ENCODE data around the gene FHIT.

FHIT gene

DNA sequence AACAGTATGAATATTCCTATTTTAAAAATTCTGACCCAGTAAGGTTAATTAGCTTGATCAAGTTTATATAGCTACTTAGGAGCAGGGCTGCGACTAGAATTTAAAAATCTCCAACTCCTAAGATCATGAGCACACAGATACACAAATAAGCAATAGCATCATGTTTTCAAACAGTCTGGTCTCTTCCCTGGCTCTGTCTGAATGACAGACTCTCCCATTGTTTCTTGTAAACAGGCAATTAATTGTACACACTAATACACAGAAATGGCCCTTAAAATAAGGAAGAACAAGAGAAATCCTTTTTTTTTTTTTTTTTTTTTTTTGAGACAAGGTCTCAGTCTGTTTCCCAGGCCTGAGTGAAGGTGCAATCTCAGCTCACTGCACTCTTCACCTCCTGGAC lies 1137.1 kb downstream of the FHIT start:
- Histone ChIP-seq H3K4me3 (ENCODE audit: low read depth in 1 of 5, low read length in 5 of 5) (no peak overlapping the region), H3K9ac (ENCODE audit: low read length in 5 of 5) (no peak overlapping the region), H3K4me1 (ENCODE audit: control insufficient read depth in 5 of 5, insufficient read depth in 5 of 5, low read length in 5 of 5) (no peaks in the 10 kb centered on the region), H3K27me3 (ENCODE audit: control insufficient read depth in 5 of 5, insufficient read depth in 4 of 5, low read length in 5 of 5) (no peaks in the 10 kb centered on the region), H3K27ac (ENCODE audit: low read depth, low read length) (no peak overlapping the region), H3K36me3 (ENCODE audit: control insufficient read depth in 5 of 5, insufficient read depth in 5 of 5, low read length in 5 of 5) (no peaks in the 10 kb centered on the region), H3K9me3 (ENCODE audit: control insufficient read depth in 5 of 5, low read length in 5 of 5) (no peaks in the 10 kb centered on the region)

DNA sequence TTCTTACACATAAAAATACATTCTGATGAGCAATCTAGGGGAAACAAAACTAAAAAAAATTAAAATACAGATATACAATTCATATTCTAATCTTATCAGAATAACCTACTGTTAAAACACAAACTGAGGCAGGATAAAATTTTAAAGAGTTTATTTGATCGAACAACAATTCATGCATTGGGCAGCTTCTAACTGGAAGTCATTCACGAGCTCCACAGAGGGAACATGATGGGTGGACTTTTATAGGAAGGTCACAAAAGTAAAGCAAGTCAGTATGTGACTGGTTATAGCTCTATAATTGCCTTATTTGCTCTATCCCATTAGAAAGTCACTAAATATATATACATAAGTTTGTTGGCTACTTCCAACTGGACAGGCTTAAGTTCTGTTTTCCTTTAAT lies 1144.0 kb downstream of the FHIT start:
- Histone ChIP-seq H3K27ac (ENCODE audit: low read depth, low read length) (no peak overlapping the region), H3K4me3 (ENCODE audit: low read depth in 1 of 5, low read length in 5 of 5) (no peak overlapping the region), H3K9me3 (ENCODE audit: control insufficient read depth in 5 of 5, low read length in 5 of 5) (no peaks in the 10 kb centered on the region), H3K4me1 (ENCODE audit: control insufficient read depth in 5 of 5, insufficient read depth in 5 of 5, low read length in 5 of 5) (no peaks in the 10 kb centered on the region), H3K9ac (ENCODE audit: low read length in 5 of 5) (no peak overlapping the region), H3K36me3 (ENCODE audit: control insufficient read depth in 5 of 5, insufficient read depth in 5 of 5, low read length in 5 of 5) (no peaks in the 10 kb centered on the region), H3K27me3 (ENCODE audit: control insufficient read depth in 5 of 5, insufficient read depth in 4 of 5, low read length in 5 of 5) (no peaks in the 10 kb centered on the region)

DNA sequence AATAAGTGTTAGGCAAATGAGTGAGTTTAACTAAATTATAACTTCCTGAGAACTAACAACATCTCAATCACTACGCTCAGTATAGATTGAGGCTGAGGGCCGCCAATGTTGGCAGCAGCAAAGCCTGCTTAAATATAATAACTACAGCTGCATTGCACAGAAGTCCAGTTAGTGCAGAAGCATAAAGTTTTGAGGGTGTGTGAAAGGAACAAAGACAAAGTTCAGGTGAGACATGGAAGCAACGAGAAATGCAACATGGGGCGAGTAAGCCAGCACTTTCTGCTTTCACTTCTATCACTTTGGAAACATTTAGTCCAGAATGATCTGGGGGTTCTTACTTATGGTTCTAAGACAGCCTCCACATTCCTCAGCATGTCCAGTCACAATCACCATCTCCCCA lies 1149.1 kb downstream of the FHIT start:
- H3K4me3 ChIP-seq (ENCODE audit: low read depth in 1 of 5, low read length in 5 of 5): no peak overlapping the region
- no peak overlapping the region for H3K27ac ChIP-seq (ENCODE audit: low read depth, low read length)
- H3K9ac ChIP-seq (ENCODE audit: low read length in 5 of 5): no peak overlapping the region
- no peaks in the 10 kb centered on the region for H3K36me3 ChIP-seq (ENCODE audit: control insufficient read depth in 5 of 5, insufficient read depth in 5 of 5, low read length in 5 of 5)
- H3K9me3 ChIP-seq (ENCODE audit: control insufficient read depth in 5 of 5, low read length in 5 of 5): no peaks in the 10 kb centered on the region
- no peaks in the 10 kb centered on the region for H3K4me1 ChIP-seq (ENCODE audit: control insufficient read depth in 5 of 5, insufficient read depth in 5 of 5, low read length in 5 of 5)
- no peaks in the 10 kb centered on the region for H3K27me3 ChIP-seq (ENCODE audit: control insufficient read depth in 5 of 5, insufficient read depth in 4 of 5, low read length in 5 of 5)

DNA sequence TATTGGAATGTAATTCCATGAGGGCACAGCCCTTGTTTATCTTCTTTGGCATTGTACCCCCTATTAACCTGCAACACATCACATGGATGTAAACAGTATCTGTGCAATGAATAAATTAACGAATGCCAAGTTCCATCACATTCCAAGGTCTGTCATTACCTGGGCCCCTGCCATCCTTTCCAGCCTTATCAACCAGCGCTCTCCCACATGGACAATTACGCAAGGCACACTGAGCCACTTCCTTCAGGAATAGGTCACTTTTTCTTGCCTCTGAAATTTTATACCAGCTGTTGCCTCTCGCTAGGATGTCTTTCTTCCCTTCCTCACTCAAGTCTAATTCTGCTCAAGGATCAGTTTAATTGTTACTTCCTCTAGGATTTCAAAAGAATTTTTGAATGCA lies 1149.6 kb downstream of the FHIT start:
- Histone ChIP-seq H3K4me1 (ENCODE audit: control insufficient read depth in 5 of 5, insufficient read depth in 5 of 5, low read length in 5 of 5) (no peaks in the 10 kb centered on the region), H3K27ac (ENCODE audit: low read depth, low read length) (no peak overlapping the region), H3K27me3 (ENCODE audit: control insufficient read depth in 5 of 5, insufficient read depth in 4 of 5, low read length in 5 of 5) (no peaks in the 10 kb centered on the region), H3K9me3 (ENCODE audit: control insufficient read depth in 5 of 5, low read length in 5 of 5) (no peaks in the 10 kb centered on the region), H3K36me3 (ENCODE audit: control insufficient read depth in 5 of 5, insufficient read depth in 5 of 5, low read length in 5 of 5) (no peaks in the 10 kb centered on the region), H3K4me3 (ENCODE audit: low read depth in 1 of 5, low read length in 5 of 5) (no peak overlapping the region), H3K9ac (ENCODE audit: low read length in 5 of 5) (no peak overlapping the region)

DNA sequence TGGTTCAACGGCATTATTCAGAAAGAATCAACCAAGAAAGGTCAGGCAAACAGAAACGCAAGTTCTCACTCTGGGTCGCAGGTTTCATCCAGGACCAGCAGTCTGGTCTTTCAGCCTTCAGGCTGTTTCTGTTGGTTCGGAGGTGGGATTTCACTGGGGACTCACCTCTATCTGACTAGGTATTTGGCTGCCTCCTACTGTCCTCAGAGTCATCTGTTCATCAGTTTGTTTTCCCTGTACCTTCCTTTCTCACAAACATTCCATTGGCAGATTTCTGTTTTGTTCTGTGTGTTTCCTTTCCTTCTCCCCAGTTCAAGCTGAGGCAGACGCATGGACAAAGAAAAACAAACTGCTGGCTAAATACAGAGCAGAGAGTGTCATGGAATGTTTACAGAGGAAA lies 1154.8 kb downstream of the FHIT start:
- Histone ChIP-seq H3K27ac (ENCODE audit: low read depth, low read length) (no peak overlapping the region), H3K4me1 (ENCODE audit: control insufficient read depth in 5 of 5, insufficient read depth in 5 of 5, low read length in 5 of 5) (no peaks in the 10 kb centered on the region), H3K36me3 (ENCODE audit: control insufficient read depth in 5 of 5, insufficient read depth in 5 of 5, low read length in 5 of 5) (no peaks in the 10 kb centered on the region), H3K9ac (ENCODE audit: low read length in 5 of 5) (no peak overlapping the region), H3K4me3 (ENCODE audit: low read depth in 1 of 5, low read length in 5 of 5) (no peak overlapping the region), H3K9me3 (ENCODE audit: control insufficient read depth in 5 of 5, low read length in 5 of 5) (peaks cover 0 to 7% (median 5%) of the 10 kb centered on the region in 5 donors), H3K27me3 (ENCODE audit: control insufficient read depth in 5 of 5, insufficient read depth in 4 of 5, low read length in 5 of 5) (no peaks in the 10 kb centered on the region)

DNA sequence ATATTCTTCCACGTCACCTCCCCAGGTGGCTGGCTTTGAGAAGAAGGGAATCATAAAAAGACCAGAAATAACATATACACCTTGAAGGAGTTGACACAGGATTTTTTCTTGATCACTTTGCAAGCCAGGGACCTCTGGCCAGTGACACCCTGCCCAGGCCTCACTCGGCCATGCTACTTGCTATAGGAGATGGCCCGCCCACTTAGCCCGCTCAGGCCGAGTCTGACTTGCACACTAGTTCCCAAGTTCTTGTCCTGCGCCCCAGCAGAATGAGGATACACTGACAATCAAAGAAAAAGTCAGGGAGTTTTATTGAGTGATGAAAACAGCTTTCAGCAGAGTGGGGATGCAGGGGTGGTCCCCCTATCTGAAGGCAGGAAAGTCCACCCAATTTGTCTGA lies 1155.3 kb downstream of the FHIT start:
- Histone ChIP-seq H3K27ac (ENCODE audit: low read depth, low read length) (no peak overlapping the region), H3K27me3 (ENCODE audit: control insufficient read depth in 5 of 5, insufficient read depth in 4 of 5, low read length in 5 of 5) (no peaks in the 10 kb centered on the region), H3K9me3 (ENCODE audit: control insufficient read depth in 5 of 5, low read length in 5 of 5) (peaks cover 0 to 7% (median 5%) of the 10 kb centered on the region in 5 donors), H3K9ac (ENCODE audit: low read length in 5 of 5) (no peak overlapping the region), H3K4me1 (ENCODE audit: control insufficient read depth in 5 of 5, insufficient read depth in 5 of 5, low read length in 5 of 5) (no peaks in the 10 kb centered on the region), H3K4me3 (ENCODE audit: low read depth in 1 of 5, low read length in 5 of 5) (no peak overlapping the region), H3K36me3 (ENCODE audit: control insufficient read depth in 5 of 5, insufficient read depth in 5 of 5, low read length in 5 of 5) (no peaks in the 10 kb centered on the region)

DNA sequence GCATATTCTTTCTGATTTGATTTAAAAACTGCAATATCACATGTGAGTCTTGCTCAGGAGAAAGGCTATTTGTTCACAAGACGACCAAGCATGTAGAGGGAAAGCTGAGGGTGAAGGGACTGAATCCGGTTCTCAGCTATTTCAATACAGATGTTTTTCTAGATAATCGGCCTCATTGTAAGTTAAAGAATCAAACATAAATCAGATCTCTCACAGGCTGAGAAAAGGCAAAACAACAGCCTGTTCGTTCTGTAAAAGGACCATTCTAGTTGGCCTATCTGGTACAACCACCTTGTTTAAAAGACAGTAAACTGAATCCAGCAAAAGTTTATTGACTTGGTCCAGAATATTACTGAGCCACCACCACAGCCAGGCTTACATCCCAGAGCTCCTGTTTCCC lies 1155.7 kb downstream of the FHIT start:
- Histone ChIP-seq H3K9ac (ENCODE audit: low read length in 5 of 5) (no peak overlapping the region), H3K4me1 (ENCODE audit: control insufficient read depth in 5 of 5, insufficient read depth in 5 of 5, low read length in 5 of 5) (no peaks in the 10 kb centered on the region), H3K9me3 (ENCODE audit: control insufficient read depth in 5 of 5, low read length in 5 of 5) (peaks cover 0 to 7% (median 5%) of the 10 kb centered on the region in 5 donors), H3K36me3 (ENCODE audit: control insufficient read depth in 5 of 5, insufficient read depth in 5 of 5, low read length in 5 of 5) (no peaks in the 10 kb centered on the region), H3K4me3 (ENCODE audit: low read depth in 1 of 5, low read length in 5 of 5) (no peak overlapping the region), H3K27ac (ENCODE audit: low read depth, low read length) (no peak overlapping the region), H3K27me3 (ENCODE audit: control insufficient read depth in 5 of 5, insufficient read depth in 4 of 5, low read length in 5 of 5) (no peaks in the 10 kb centered on the region)

DNA sequence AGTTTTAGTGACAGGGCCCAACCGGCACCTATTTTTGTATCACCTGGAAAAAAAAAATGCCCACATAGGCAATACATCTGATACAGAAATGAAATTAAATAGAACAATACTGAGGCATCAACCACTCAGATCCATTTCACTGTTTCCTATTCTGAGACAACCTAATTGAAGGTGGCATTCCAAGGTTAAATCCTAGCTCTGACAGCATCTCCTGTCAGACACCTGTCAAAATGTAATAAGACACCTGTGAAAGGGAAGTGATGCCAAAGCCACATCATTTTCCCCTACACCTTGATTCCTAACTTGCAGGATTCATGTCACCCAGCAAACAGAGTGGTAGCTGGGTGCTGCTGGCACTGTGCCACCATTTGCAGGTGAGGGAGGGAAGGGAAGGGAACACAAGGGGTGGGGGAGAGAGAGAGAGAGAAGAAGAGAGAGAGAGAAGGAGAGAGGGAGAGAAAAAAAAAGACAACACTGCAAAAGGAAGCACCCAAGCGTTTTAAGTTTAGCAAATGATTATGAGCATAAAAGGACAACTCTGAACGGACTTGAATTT lies 1156.8 kb downstream of the FHIT start:
- Histone ChIP-seq H3K9me3 (ENCODE audit: control insufficient read depth in 5 of 5, low read length in 5 of 5) (peaks cover 0 to 7% (median 5%) of the 10 kb centered on the region in 5 donors), H3K4me3 (ENCODE audit: low read depth in 1 of 5, low read length in 5 of 5) (no peak overlapping the region), H3K36me3 (ENCODE audit: control insufficient read depth in 5 of 5, insufficient read depth in 5 of 5, low read length in 5 of 5) (no peaks in the 10 kb centered on the region), H3K4me1 (ENCODE audit: control insufficient read depth in 5 of 5, insufficient read depth in 5 of 5, low read length in 5 of 5) (no peaks in the 10 kb centered on the region), H3K27me3 (ENCODE audit: control insufficient read depth in 5 of 5, insufficient read depth in 4 of 5, low read length in 5 of 5) (no peaks in the 10 kb centered on the region), H3K9ac (ENCODE audit: low read length in 5 of 5) (no peak overlapping the region), H3K27ac (ENCODE audit: low read depth, low read length) (no peak overlapping the region)

DNA sequence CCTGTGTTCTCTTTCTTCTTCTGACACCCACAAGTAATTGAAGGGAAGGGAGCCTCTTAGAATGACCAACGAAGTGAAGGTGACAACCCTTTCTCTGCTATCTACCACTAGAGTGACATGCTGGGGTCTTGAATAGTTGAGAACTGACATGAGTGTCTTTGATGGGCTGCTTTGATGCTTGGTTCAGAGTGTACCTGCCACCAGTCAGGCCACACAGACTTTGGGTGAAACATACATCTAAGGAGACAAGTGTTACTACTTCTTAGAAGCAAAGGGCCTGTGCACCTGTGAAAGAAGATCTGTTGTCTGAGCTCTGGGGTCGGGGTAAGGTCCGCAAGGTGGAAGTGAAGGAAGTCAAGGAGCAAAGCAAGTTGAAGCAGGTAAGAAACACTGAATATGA lies 1160.7 kb downstream of the FHIT start:
- H3K9ac ChIP-seq (ENCODE audit: low read length in 5 of 5): no peak overlapping the region
- H3K4me1 ChIP-seq (ENCODE audit: control insufficient read depth in 5 of 5, insufficient read depth in 5 of 5, low read length in 5 of 5): no peaks in the 10 kb centered on the region
- H3K27me3 ChIP-seq (ENCODE audit: control insufficient read depth in 5 of 5, insufficient read depth in 4 of 5, low read length in 5 of 5): no peaks in the 10 kb centered on the region
- no peak overlapping the region for H3K27ac ChIP-seq (ENCODE audit: low read depth, low read length)
- H3K9me3 ChIP-seq (ENCODE audit: control insufficient read depth in 5 of 5, low read length in 5 of 5): peaks cover 0 to 7% (median 5%) of the 10 kb centered on the region in 5 donors
- H3K36me3 ChIP-seq (ENCODE audit: control insufficient read depth in 5 of 5, insufficient read depth in 5 of 5, low read length in 5 of 5): no peaks in the 10 kb centered on the region
- H3K4me3 ChIP-seq (ENCODE audit: low read depth in 1 of 5, low read length in 5 of 5): no peak overlapping the region

DNA sequence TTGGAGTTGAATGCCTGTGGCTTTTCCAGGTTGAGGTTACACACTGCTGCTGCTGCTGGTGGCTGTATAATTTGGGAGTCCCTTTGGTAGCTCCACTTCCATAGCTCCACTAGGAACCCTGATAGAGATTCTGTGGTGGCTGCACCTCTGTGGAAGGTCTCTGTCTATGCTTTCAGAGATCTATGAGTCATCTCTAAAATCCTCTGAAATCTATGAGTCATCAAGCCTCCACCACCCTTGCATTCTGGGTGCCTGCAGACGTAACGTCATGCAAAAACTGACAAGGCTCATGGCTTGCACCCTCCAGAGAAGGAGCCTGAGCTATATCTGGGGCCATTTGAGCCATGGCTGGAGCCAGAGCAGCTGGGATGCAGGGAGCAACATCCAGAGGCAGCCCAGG lies 1164.4 kb downstream of the FHIT start:
- no peak overlapping the region for H3K27ac ChIP-seq (ENCODE audit: low read depth, low read length)
- no peaks in the 10 kb centered on the region for H3K27me3 ChIP-seq (ENCODE audit: control insufficient read depth in 5 of 5, insufficient read depth in 4 of 5, low read length in 5 of 5)
- H3K9ac ChIP-seq (ENCODE audit: low read length in 5 of 5): no peak overlapping the region
- H3K36me3 ChIP-seq (ENCODE audit: control insufficient read depth in 5 of 5, insufficient read depth in 5 of 5, low read length in 5 of 5): no peaks in the 10 kb centered on the region
- H3K4me1 ChIP-seq (ENCODE audit: control insufficient read depth in 5 of 5, insufficient read depth in 5 of 5, low read length in 5 of 5): no peaks in the 10 kb centered on the region
- H3K9me3 ChIP-seq (ENCODE audit: control insufficient read depth in 5 of 5, low read length in 5 of 5): no peaks in the 10 kb centered on the region
- H3K4me3 ChIP-seq (ENCODE audit: low read depth in 1 of 5, low read length in 5 of 5): no peak overlapping the region

DNA sequence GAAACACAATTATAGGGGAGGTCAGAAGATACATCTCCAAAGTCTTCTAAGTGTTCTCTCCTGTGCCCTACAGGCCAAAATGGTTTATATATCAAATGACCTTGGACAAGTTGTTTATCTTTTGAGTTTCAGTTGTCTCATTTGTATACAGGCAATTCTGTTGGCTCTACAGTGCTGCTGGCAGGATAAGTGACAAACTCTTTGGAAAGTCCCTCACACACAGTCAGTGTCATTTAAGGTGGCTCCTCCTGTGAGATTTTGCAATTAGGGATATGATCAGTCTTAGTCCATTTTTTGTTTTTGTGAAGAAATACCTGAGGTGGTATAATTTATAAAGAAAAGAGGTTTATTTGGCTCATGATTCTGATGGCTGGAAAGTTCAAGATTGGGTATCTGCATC lies 1165.6 kb downstream of the FHIT start:
- H3K9me3 ChIP-seq (ENCODE audit: control insufficient read depth in 5 of 5, low read length in 5 of 5): no peaks in the 10 kb centered on the region
- no peaks in the 10 kb centered on the region for H3K4me1 ChIP-seq (ENCODE audit: control insufficient read depth in 5 of 5, insufficient read depth in 5 of 5, low read length in 5 of 5)

More for the DNA sequence above, 1165.6 kb downstream of the FHIT start:
- Histone ChIP-seq H3K27ac (ENCODE audit: low read depth, low read length) (no peak overlapping the region), H3K4me3 (ENCODE audit: low read depth in 1 of 5, low read length in 5 of 5) (no peak overlapping the region), H3K36me3 (ENCODE audit: control insufficient read depth in 5 of 5, insufficient read depth in 5 of 5, low read length in 5 of 5) (no peaks in the 10 kb centered on the region), H3K9ac (ENCODE audit: low read length in 5 of 5) (no peak overlapping the region), H3K27me3 (ENCODE audit: control insufficient read depth in 5 of 5, insufficient read depth in 4 of 5, low read length in 5 of 5) (no peaks in the 10 kb centered on the region)
